ENCODE results near the gene FGD4. TPM values are rescaled to one million over a fixed set of nuclear protein-coding genes. Genes with fewer than 3 reads are reported as not detected.

FGD4 gene
- total RNA-seq, 1 donor from 2014 or later, result 1.8 TPM

- intact Hi-C loops (cut with micrococcal nuclease), result no loop called here
- ChIA-PET CTCF (no interaction called here), POLR2A (no interaction called here)
- Mint-ChIP-seq H3K9me3 (peaks cover 7% of the 10 kb centered on the region), H3K4me1 (no peaks in the 10 kb centered on the region), H3K4me3 (no peak overlapping the region), H3K27me3 (no peaks in the 10 kb centered on the region), H3K27ac (no peak overlapping the region), H3K36me3 (ENCODE audit: low read depth) (peaks cover 11% of the 10 kb centered on the region)
- TF ChIP-seq, protein P1, sequence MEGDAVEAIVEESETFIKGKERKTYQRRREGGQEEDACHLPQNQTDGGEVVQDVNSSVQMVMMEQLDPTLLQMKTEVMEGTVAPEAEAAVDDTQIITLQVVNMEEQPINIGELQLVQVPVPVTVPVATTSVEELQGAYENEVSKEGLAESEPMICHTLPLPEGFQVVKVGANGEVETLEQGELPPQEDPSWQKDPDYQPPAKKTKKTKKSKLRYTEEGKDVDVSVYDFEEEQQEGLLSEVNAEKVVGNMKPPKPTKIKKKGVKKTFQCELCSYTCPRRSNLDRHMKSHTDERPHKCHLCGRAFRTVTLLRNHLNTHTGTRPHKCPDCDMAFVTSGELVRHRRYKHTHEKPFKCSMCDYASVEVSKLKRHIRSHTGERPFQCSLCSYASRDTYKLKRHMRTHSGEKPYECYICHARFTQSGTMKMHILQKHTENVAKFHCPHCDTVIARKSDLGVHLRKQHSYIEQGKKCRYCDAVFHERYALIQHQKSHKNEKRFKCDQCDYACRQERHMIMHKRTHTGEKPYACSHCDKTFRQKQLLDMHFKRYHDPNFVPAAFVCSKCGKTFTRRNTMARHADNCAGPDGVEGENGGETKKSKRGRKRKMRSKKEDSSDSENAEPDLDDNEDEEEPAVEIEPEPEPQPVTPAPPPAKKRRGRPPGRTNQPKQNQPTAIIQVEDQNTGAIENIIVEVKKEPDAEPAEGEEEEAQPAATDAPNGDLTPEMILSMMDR (IDR thresholded peaks at IDR 0.05), result no peak
- ATAC-seq (ENCODE audit: low read depth) (no peak), DNase-seq (no peak)
These were observed 242.0 kb downstream of the FGD4 start for GRCh38 chr12:32641287-32641901.

DNA sequence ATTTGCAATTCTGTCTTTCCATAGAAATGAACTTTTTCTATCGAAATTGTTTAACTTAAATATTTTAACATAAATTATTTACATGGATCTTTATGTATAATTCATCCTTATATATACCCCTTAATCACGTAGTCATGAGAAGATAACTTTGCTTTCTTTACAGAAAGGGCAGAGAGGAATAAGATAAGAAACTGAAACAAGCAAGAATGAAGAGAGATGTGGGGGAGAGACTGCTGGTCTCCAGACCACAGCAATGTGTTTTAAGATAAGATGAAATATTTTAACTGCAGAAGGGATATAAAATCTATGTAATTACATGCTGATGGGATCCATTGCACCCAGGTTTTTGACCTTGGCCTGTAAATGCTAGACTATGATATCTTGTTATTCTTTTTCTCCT, 245.1 kb downstream of the FGD4 start:
- POLR2A ChIA-PET, result no interaction called here
- H3K4me1 Mint-ChIP-seq, result no peaks in the 10 kb centered on the region
- CTCF ChIA-PET, result no interaction called here
- DNase-seq, result no peak
- no peak for ATAC-seq (ENCODE audit: low read depth)
- H3K9me3 Mint-ChIP-seq, result no peaks in the 10 kb centered on the region
- TF ChIP-seq, protein P1 (IDR thresholded peaks at IDR 0.05), result no peak
- H3K4me3 Mint-ChIP-seq, result no peak overlapping the region
- H3K27me3 Mint-ChIP-seq, result no peaks in the 10 kb centered on the region
- intact Hi-C loops (cut with micrococcal nuclease), result no loop called here
- H3K36me3 Mint-ChIP-seq (ENCODE audit: low read depth), result no peaks in the 10 kb centered on the region
- no peak overlapping the region for H3K27ac Mint-ChIP-seq

DNA sequence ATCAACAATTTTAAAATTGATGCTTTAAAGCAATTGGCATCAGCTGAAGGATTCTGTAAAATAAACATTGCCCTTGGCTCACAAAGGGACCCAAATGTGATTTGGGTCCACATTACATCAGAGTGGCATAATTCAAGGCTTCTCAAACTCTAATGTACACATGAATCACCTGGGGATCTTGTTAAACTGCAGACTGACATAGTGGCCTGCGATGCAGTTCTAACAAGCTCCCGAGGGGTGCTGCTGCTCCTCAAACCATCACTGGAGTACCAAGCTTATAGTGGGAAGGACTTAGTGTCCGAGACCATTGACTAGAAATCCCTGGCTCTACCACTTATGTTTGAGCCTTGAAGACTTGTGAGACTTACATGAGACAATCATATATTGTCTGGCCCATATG, 247.9 kb downstream of the FGD4 start:
- H3K9me3 Mint-ChIP-seq, result no peaks in the 10 kb centered on the region
- TF ChIP-seq, protein P1 (IDR thresholded peaks at IDR 0.05), result no peak
- H3K27ac Mint-ChIP-seq, result no peak overlapping the region
- H3K27me3 Mint-ChIP-seq, result no peaks in the 10 kb centered on the region
- ChIA-PET POLR2A (no interaction called here), CTCF (no interaction called here)
- no peaks in the 10 kb centered on the region for H3K4me1 Mint-ChIP-seq
- intact Hi-C loops (cut with micrococcal nuclease), result no loop called here
- ATAC-seq (ENCODE audit: low read depth) (no peak), DNase-seq (no peak)
- no peak overlapping the region for H3K4me3 Mint-ChIP-seq
- no peaks in the 10 kb centered on the region for H3K36me3 Mint-ChIP-seq (ENCODE audit: low read depth)

DNA sequence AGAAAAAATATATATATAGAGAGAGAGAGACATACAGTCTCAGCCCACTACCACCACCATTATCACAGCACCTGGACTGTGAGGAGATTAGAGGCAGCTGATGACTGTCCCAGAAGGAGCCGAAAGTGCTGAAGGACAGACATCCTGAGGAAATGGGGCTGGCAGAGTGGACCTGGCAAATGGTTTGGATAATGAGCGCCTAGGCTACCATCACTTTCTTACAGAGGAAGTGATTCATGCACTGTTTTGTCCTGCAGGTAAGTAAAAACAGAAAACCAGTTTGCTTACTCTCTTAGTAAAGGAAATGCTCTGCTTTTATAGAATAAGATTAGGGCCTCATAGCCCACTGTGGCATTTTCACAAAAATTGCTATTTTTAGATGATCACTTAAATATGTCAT, 251.2 kb downstream of the FGD4 start:
- POLR2A ChIA-PET, result no interaction called here
- Mint-ChIP-seq H3K4me3 (no peak overlapping the region), H3K4me1 (no peaks in the 10 kb centered on the region)

DNA sequence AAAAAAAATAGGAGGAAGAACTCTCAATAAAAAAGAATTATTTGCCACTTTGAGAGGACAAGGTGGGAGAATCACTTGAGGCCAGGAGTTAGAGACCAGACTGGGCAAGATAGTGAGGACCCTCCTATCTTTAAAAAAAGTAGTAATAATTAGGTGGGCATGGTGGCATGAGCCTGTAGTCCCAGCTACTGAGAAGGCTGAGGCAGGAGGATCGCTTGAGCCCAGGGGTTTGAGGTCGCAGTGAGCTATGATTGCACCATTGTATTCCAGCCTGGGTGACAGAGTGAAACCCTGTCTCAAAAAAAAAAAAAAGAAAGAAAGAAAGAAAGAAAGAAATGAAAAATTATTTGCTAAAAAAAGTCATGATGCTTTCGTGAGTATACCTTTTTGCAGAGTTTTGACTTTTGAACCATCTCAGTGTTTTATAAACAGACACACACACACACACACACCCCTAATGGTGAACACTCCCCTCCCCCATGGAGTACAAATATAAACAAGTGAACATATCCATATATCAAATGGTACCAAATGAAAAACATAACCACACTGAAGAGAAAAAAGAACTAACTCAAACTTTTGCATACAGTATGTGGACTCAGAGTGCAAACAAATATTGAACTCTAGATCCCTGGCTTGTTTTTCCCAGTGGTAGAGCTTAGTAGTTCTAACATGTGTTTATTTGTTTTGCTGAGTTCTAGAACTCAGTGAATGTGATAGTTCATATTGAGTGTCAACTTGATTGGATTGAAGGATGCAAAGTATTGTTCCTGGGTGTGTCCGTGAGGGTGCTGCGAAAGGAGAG, 252.0 kb downstream of the FGD4 start:
- TF ChIP-seq, protein P1 (IDR thresholded peaks at IDR 0.05), result no peak
- POLR2A ChIA-PET, result no interaction called here
- ATAC-seq (ENCODE audit: low read depth) (no peak), DNase-seq (no peak)
- Mint-ChIP-seq H3K4me3 (no peak overlapping the region), H3K27me3 (no peaks in the 10 kb centered on the region), H3K9me3 (no peaks in the 10 kb centered on the region), H3K36me3 (ENCODE audit: low read depth) (no peaks in the 10 kb centered on the region), H3K4me1 (no peaks in the 10 kb centered on the region), H3K27ac (no peak overlapping the region)
- CTCF ChIA-PET, result no interaction called here
- intact Hi-C loops (cut with micrococcal nuclease), result no loop called here

More for the DNA sequence above, 251.2 kb downstream of the FGD4 start:
- CTCF ChIA-PET, result no interaction called here
- TF ChIP-seq, protein P1 (IDR thresholded peaks at IDR 0.05), result no peak
- H3K36me3 Mint-ChIP-seq (ENCODE audit: low read depth), result no peaks in the 10 kb centered on the region
- intact Hi-C loops (cut with micrococcal nuclease), result no loop called here
- H3K9me3 Mint-ChIP-seq, result no peaks in the 10 kb centered on the region
- H3K27ac Mint-ChIP-seq, result no peak overlapping the region
- H3K27me3 Mint-ChIP-seq, result no peaks in the 10 kb centered on the region
- DNase-seq (no peak), ATAC-seq (ENCODE audit: low read depth) (no peak)

All from activated B cell treated with CpG ODN at 0.5 μM for 24 hours (primary cell).